GM19023 (cell line): Measurements from ENCODE around the gene KMT5C.

Experiments
- ATAC-seq: cut with Tn5 transposase; IDR thresholded peaks from one replicate; pipeline ENCODE4 v1.9.1; 2021; ENCODE audit warnings: mild to moderate bottlenecking, moderate library complexity; ENCODE audit not compliant: unreplicated experiment

Gene KMT5C

DNA sequence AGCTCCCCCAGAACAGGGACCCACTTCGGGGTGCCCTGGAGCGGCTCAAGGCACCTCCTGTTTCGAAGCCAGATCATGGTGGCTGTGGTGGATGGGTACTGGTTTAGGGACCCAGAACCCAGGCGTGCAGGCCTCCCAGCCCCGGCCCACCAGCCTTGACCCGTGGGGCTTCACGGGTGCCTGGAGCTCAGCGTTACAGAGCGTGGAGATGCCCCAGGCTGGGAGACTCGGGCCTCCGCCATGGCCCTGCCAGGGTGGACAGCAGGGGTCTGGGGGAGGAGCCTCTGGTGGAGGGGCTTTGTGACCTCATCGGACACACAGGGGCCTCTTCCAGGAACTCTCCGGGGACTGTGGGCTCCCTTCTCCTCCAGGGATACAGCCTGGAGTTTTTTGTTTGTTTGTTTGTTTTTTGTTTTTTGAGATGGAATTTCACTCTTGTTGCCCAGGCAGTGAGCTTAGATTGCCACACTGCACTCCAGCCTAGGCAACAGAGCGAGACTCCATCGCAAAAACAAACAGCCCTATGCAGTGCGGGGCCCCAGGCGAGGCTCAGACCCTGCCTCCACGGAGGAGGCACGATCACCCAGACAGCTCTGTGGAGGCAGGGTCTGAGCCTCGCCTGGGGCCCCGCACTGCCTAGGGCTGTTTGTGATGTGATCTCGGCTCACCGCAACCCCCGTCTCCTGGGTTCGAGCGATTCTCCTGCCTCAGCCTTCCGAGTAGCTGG is 23.5 kb downstream of the KMT5C start, which contains the start of gene GARIN5B:
Gene GARIN5B (minus strand): TSS at position 271 of the 727 bp plus-strand sequence. CDS start 194 bp downstream, at position 77.
- ATAC-seq, result no peak

DNA sequence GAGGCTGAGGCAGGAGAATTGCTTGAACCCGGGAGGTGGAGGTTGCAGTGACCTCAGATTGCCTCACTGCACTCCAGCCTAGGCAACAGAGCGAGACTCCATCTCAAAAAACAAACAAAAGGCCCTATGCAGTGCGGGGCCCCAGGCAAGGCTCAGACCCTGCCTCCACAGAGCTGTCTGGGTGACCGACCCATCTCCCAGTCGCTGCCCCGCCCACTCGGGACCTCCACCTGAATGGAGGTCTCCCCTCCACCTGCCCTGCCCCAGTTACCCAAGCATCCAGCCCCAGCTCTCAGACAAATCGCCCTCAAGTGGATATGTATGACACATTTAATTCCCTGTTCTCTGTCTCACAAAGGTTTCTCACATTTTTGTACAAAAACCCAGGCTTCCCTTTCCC is 25.6 kb downstream of the KMT5C start:
- no peak for ATAC-seq

DNA sequence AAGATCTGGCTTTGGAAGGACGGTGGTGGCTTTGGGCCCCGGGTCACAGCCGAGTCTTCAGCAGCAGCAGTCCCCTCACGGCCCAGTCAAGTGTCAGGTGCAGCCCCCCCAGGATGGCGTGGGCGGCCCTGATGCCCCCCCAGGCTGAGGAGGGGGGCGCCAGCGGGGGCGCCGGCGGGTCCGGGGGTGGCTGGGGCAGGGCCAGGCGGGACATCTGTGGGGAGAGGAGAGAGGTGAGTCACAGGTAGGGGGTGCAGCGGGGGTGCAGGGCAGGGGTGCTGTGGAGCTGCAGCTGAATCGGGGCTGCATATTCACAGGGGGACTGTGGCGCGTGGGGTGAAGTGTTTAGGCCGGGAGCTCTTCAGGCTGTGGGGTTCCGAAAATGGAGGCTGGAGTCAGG is 26.3 kb downstream of the KMT5C start:
- ATAC-seq, result no peak

DNA sequence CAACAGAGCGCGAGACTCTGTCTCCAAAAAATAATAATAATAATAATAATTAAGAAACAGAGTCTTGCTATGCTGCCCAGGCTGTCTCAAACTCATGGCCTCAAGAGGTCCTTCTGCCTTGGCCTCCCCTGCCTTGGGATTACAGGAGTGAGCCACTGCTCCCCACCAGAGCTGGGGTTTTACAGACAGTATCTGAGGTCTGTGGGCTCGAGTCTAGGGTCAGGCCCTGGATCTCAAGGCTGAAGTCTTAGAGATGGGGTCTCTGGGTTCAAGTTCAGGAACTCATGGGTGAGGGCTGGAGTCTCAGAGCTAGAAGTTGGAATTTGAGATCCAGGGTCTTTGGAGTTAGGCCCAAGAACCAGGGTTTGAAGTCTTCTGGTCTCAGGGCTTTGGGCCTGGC is 27.1 kb downstream of the KMT5C start:
- ATAC-seq, result no peak

DNA sequence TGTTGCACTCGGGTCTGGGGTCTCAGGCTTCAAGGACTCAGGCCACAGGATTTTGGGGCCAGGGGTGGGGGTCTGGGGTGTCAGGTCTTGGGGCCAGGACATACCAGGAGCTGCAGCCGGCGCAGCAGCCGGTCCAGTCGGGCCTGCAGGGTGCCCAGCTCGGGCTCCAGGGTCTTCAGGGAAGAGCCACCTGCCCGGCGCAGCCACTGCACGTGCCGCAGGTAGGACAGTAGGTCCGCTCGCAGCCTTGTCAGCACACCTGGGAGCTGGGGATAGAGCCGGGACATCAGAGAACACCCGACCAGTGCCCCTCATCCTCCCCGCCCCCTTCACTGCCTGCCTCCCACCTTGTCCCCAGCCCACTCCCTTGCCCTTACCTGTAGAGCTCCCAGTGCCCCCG is 28.4 kb downstream of the KMT5C start:
- ATAC-seq, result no peak

DNA sequence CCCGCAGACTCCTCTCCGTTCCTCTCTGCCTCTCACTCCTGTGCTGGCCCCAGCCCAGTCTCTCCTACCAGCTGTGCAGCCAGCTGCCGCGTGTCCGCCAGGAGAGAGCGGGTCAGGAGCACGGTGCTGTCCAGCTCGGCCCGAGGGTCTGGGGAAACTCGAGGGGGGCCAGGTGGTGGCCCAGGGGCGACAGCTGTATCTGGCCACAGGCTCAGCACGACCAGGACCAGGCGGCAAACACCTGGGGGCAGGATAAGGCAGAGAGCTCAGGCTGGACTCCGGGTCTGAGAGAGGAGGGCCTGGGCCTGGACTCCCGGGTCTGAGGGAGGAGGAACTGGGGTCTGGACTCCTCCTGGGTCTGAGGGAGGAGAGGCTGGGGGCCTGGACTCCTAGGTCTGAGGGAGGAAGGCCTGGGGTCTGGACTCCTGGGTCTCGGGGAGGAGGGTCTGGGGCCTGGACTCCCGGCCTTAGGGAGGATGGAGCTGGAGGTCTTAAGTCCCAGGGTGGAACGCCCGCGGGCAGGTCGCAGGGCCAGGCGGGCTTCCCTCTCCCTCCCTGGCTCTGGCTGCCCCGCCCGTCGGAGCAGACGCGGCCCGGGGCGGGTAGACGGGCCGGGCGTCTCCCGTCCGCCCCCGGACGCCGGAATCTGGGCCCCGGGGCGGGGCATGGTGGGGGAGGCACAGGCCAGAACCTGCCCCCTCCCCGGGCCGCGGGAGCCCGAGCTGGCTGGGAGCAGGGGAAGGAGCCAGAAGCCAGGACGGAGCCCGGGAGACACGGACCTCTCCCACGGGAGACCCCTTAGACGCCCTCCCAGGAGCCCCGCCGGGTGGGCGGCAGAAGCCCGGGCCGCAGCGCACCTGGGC is 29.3 kb downstream of the KMT5C start:
- ATAC-seq, result no peak

DNA sequence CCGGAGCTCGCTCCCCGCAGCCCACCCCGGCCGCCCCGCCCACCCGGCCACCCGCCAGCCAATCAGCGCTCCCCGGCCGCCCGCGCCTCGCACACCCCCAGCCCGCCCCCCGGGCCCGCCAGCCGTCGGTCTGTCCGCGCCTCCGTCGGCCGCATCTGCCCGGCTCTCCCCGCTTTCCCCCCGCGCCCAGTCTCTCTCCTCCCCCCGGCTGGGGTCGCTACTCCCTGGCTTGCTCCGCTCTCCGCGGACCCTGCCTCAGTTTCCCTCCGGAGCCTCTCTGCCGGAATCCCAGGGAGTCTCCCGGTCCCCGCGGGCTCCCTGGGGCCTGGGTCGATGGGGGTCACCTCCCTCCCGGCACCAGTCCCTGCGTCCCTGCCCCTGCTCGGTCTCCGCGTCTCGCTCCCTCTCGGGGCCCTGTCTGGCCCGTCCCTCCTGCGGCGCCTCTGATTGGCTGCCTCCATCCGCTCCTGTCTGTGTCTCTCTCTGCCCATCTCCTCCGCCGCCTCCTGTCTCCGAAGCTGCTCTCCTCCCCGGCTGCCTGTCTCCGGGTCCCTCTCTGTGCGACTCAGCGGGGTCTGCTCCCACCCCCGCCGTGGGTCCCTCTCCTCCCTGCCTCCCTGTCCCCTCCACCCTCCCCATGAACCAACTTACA is 30.1 kb downstream of the KMT5C start:
- no peak for ATAC-seq

DNA sequence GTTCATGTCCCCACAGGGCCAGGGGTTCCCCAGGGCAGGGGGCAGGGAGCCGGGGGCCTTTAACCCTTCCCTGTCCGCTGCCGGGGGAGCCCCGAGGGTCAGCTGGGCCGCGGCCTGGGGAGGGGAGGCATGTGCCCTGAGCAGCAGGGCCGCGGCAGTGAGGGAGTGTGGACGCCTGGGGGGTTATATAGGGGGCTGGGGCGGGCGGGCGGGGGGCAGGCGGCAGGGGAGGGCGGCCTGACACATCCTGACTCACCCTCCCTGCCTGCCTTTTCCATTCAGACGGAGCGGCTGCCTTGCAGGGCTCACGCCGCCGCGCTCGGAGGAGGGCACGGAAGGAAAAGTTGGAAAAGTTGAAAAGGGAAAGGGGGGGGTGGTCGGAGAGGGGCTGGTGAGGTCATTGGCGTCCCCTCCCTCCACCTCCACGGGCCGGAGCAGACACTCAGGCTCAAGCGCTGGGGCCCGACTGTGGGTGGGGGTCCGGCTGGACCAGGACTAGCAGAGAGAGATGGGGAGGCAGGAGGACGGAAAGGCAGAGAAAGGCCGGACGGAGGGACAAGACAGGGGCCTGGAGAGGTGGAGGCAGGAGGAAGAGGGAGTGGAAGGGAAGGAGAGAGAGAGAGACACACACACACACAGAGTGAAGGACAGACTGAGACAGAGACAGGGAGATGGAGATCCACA is 30.8 kb downstream of the KMT5C start, which contains the start of gene IL11:
Gene IL11 (minus strand): TSS at position 159 of the 684 bp plus-strand sequence. CDS start 153 bp downstream, at position 6.
- ATAC-seq, result no peak

DNA sequence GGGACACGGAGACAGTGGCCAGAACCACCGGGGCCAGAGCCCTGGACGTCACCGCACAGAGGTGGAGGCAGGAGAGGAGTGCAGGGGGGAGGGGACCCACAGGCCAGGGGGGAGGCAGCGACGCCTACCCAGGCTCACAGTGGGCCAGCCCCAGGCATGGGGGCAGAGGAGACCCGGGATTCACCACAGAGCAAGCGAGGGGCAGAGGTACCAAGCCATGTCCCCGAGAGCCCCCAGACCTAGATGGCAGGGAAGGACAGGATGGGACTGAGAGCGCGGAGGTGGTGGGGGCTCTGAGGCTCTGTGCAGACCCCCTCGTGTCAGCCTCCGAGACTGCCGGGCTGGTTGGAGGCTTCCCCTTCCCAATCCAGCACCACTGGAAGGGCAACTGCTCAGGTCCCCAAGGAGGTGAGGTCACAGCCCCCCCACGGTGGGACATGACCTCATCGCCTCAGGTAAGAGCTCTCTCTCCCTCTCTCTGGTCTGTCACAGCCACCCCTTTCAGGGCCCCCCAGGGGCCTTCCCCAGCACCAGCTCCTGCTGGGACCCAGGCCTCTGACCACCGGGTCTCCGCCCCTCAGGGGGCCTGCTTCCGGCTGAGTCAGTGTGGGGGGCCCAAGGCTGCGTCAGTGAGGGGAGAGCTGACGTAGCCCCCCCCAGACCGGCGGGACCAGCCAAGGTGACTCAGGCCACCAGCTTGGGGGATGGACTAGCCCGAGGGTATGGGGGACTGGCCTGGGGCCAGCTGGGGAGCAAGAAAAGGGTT is 32.8 kb downstream of the KMT5C start:
- no peak for ATAC-seq

DNA sequence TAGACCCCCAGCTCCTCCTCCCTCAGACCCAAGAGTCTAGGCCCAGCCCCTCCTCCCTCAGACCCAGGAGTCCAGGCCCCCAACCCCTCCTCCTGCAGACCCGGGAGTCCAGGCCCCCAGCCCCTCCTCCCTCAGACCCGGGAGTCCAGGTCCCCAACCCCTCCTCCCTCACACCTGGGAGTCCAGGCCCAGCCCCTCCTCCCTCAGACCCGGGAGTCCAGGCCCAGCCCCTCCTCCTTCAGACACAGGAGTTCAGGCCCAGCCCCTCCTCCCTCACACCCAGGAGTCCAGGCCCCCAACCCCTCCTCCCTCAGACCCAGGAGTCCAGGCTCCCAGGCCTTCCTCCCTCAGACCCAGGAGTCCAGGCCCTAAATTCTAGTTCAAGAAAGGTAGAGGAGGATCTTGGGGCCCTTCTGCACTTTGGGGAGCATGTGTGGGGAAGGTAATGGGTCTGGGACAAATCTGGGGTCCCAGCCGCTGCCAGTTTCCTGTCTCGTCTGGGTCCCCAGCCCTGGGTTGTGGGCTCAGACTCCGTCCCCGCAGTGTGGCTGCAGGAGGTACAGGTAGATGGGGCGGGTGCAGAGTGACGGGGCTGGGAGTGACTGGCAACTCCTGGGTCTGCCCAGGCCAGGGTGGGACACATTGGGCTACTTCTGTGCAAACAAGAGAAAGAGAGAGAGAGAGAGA is 33.8 kb downstream of the KMT5C start:
- no peak for ATAC-seq

DNA sequence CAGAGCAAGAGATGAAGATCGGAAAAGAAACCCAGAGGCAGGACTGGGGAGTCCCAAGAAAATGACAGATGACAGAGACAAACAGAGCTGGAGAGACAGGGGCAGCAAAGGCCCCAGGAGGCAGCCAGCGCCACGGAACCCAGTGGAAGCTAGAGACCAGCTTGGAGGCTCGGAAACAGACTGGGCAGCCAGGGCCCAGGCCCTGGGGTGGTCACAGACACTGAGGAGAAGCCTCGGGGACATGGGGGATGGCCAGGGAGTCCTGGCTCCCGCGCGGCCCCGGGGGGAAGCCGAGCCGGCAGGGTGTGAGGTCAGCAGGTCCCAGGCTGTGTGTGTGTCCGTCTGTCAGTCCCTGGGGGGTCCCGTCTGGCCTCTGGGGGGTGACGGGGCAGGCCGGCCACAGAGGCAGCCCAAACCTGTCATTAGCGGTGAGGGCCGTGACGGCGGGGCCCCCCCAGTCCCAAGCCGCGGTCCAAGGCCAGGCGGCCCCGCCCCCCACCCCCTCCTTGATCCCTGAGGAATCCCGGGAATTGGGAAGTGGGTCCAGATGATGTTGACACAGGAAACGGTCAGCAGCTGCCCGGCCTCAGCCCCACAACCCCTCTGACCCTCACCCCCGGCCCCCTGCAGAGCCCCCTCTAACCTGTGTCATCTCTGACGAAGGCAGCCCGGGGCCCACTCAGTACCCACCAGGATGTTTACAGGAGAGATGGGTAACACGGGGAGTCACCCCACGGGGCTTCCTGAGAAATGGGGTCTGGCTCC is 34.5 kb downstream of the KMT5C start:
- ATAC-seq, result no peak

DNA sequence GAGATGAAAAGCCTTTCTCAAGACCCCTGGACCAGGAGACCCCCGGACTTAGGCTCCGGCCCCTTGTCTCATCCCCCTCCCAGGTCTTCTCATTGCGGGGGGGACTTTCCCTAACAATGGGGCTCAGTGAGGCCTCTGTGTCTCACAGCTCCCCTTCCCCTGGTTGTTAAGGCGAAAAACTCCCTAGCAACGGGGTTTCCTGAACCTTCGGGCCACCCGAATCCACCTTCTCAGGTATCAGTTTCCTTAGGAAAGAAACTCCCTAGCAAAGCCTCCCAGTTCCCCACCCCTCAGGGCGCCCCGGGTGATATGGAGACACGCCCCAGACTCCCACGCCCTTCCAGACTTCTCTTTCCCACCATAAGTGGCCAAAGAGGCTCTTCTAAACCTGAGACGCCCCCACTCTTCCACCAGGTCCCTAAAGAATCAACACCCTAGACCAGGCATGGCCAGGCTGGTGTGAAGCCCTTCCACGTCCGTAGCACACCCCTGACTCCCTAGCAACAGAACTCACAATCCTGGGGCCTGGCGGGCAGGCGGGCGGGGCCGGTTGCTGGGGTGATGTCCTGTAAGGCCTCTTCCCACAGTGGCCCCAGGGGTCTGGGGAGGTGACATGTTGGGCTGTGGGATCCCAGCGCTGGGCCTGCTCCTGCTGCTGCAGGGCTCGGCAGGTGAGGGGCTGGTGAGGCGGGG is 36.7 kb downstream of the KMT5C start, which contains the start of gene TMEM190:
Gene TMEM190 (plus strand): TSS at position 586 of the 693 bp plus-strand sequence. CDS start 28 bp downstream, at position 614.
- no peak for ATAC-seq

DNA sequence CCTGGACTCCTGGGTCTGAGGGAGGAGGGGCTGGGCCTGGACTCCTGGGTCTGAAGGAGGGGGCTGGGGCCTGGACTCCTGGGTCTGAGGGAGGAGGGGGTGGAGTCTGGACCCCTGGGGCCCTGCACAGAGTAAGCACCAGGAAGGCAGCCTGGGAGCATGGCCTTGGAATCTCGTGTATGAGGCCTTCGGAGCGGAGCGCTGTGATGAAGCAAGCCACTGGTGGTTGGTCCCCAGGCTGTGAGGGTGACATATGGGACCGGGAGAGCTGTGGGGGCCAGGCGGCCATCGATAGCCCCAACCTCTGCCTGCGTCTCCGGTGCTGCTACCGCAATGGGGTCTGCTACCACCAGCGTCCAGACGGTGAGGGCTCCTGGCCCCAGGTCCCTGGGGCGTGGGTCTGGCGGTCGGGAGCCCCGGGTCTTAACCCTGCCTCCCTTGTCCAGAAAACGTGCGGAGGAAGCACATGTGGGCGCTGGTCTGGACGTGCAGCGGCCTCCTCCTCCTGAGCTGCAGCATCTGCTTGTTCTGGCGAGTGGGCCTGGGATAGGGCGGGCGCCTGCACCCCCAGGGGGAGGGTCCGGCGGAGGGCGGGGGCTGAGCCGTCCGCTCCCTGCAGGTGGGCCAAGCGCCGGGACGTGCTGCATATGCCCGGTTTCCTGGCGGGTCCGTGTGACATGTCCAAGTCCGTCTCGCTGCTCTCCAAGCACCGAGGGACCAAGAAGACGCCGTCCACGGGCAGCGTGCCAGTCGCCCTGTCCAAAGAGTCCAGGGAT is 37.9 kb downstream of the KMT5C start:
- ATAC-seq, result no peak

DNA sequence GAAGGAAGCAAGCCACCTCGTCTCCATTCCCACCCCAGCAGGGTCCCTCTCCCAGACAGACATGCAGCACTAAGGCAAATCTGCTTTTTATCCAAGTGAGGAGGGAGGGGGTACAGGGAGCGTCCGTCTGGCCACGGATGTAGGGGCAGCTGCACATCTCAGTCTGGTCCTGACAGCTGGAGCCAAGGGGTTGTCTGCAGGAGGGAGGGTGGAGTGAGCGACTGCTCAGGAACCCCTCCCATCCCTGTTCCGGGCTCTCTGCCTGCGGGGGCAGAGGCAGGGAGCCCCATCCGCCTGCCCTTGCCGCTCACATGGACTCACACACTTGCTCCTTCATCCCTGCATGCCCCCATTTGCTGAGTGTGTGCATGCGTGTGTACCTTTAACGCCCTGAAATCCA is 39.5 kb downstream of the KMT5C start:
- no peak for ATAC-seq

DNA sequence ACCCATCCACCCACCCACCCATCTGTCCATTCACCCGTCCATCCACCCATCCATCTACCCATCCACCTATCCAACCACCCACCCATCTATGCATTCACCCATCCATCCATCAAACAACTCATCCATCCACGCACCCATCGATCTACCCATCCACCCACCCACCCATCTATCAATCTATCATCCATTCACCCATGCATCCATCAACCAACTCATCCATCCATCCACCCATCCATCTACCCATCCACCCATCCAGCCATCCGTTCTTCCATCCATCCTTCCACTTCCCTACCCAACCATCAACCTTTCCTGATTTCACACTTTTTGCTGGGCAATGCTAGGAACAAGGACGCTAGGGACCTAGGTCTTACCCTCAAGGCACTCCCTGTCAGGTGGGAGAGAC is 42.3 kb downstream of the KMT5C start:
- ATAC-seq, result no peak

DNA sequence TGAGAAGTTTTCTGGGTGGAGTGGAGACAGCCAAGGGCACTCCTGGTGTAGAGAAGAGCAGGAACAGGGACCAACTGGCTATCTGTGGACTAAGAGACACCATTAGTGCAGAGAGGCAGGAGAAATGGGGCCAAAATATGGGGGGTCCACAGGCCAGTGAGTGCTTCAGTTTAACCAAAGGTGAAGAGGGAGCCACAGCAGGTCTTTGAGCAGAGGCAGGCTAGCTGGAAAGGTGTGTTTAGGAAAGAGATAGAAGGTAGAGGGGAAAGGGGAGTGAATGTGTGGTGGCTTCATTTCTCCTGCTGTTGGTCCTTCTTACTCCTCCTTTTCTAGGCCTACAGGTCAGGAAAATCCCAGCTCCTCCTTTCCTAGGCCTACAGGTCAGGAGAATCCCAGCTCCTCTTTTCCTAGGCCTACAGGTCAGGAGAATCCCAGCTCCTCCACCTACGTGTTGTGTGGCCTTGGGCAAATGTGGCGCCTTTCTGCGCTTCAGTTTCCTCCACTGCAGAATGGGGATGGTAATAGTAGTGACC is 42.9 kb downstream of the KMT5C start:
- no peak for ATAC-seq
